ENCODE results near the gene FAM107B.

The FAM107B gene

GRCh38 chr10:14547816-14548215 lies 226.9 kb downstream of the FAM107B start:
- no peaks in the 10 kb centered on the region for H3K9me3 ChIP-seq (ENCODE audit: control insufficient read depth, insufficient read depth, low read depth, low read length)
- no peak for TF ChIP-seq ZNF558 (tag by site-specific recombination; IDR thresholded peaks at IDR 0.05)
- TF ChIP-seq ZNF19 (tag by site-specific recombination; IDR thresholded peaks at IDR 0.05; ENCODE audit: low read depth): no peak
- TF ChIP-seq ZNF623 (tag by site-specific recombination; IDR thresholded peaks at IDR 0.05): no peak
- TF ChIP-seq ZNF157 (tag by site-specific recombination; IDR thresholded peaks at IDR 0.05): no peak
- POLR2A ChIA-PET: interaction anchor here (1.3 kb wide), 1 partner anchor 10 kb away, joined by 3 read pairs; no protein-coding TSS in a partner anchor
- no peak overlapping the region for H3K4me3 ChIP-seq (ENCODE audit: low read depth, low read length)
- H3K4me1 ChIP-seq (ENCODE audit: control insufficient read depth, insufficient read depth, low read length): no peaks in the 10 kb centered on the region
- no peaks in the 10 kb centered on the region for H3K36me3 ChIP-seq (ENCODE audit: control insufficient read depth in 2 of 2, insufficient read depth in 1 of 2, low read length in 2 of 2)
- CTCF ChIA-PET: no interaction called here
- H3K27ac ChIP-seq (ENCODE audit: extremely low read depth, low read depth, low read length): no peak overlapping the region

GRCh38 chr10:14545827-14546226 lies 228.9 kb downstream of the FAM107B start:
- no peak for TF ChIP-seq ZNF23 (tag by site-specific recombination; IDR thresholded peaks at IDR 0.05; ENCODE audit: borderline replicate concordance)
- no peak for TF ChIP-seq ZNF639 (tag by site-specific recombination; IDR thresholded peaks at IDR 0.05)
- CTCF ChIA-PET: interaction anchor here (0.6 to 1.4 kb wide), 2 partner anchors 9 to 577 kb away, joined by 5 read pairs; no protein-coding TSS in a partner anchor
- no peaks in the 10 kb centered on the region for H3K36me3 ChIP-seq (ENCODE audit: control insufficient read depth in 2 of 2, insufficient read depth in 1 of 2, low read length in 2 of 2)
- no peaks in the 10 kb centered on the region for H3K4me1 ChIP-seq (ENCODE audit: control insufficient read depth, insufficient read depth, low read length)
- H3K4me3 ChIP-seq (ENCODE audit: low read depth, low read length): no peak overlapping the region
- no peak overlapping the region for H3K27ac ChIP-seq (ENCODE audit: extremely low read depth, low read depth, low read length)
- no peaks in the 10 kb centered on the region for H3K9me3 ChIP-seq (ENCODE audit: control insufficient read depth, insufficient read depth, low read depth, low read length)
- POLR2A ChIA-PET: no interaction called here

- H3K4me3 ChIP-seq (ENCODE audit: low read depth, low read length): no peak overlapping the region
- H3K27ac ChIP-seq (ENCODE audit: extremely low read depth, low read depth, low read length): no peak overlapping the region
- no peaks in the 10 kb centered on the region for H3K36me3 ChIP-seq (ENCODE audit: control insufficient read depth in 2 of 2, insufficient read depth in 1 of 2, low read length in 2 of 2)
- TF ChIP-seq ATF2 (tag by site-specific recombination; IDR thresholded peaks at IDR 0.05; ENCODE audit: low read depth): no peak
- TF ChIP-seq ZSCAN30 (tag by site-specific recombination; IDR thresholded peaks at IDR 0.05): no peak
- TF ChIP-seq ZNF112 (tag by site-specific recombination; IDR thresholded peaks at IDR 0.05): no peak
- no peak for TF ChIP-seq YY1 (tag by site-specific recombination; IDR thresholded peaks at IDR 0.05)
- TF ChIP-seq ZNF501 (tag by site-specific recombination; IDR thresholded peaks at IDR 0.05): no peak
- no peak for TF ChIP-seq ZNF580 (tag by site-specific recombination; IDR thresholded peaks at IDR 0.05)
- TF ChIP-seq ZNF513 (tag by site-specific recombination; IDR thresholded peaks at IDR 0.05): no peak
- no peak for TF ChIP-seq ZNF664 (tag by site-specific recombination; IDR thresholded peaks at IDR 0.05)
- TF ChIP-seq ZBTB17 (tag by site-specific recombination; IDR thresholded peaks at IDR 0.05): no peak
- no peak for TF ChIP-seq GLIS1 (tag by site-specific recombination; IDR thresholded peaks at IDR 0.05)
- TF ChIP-seq ELK4 (IDR thresholded peaks at IDR 0.05; ENCODE audit: borderline replicate concordance, low read depth, low read length): no peak
- no peak for TF ChIP-seq BCL6B (tag by site-specific recombination; IDR thresholded peaks at IDR 0.05)
- TF ChIP-seq ZNF658 (tag by site-specific recombination; IDR thresholded peaks at IDR 0.05): no peak
- ChIA-PET CTCF (no interaction called here), POLR2A (interaction anchor here (0.7 kb wide), 1 partner anchor 334 kb away, joined by 3 read pairs; no protein-coding TSS in a partner anchor)
- H3K4me1 ChIP-seq (ENCODE audit: control insufficient read depth, insufficient read depth, low read length): no peaks in the 10 kb centered on the region
- no peaks in the 10 kb centered on the region for H3K9me3 ChIP-seq (ENCODE audit: control insufficient read depth, insufficient read depth, low read depth, low read length)
These were observed 230.8 kb downstream of the FAM107B start for GRCh38 chr10:14543904-14544210.

All from HEK293 (cell line).